Measurements from ENCODE around the gene CNEP1R1. TPM values are rescaled to one million over a fixed set of nuclear protein-coding genes. Genes with fewer than 3 reads are reported as not detected.
A peak's percentile ranks its signal among the peaks of the same experiment; 100 is the strongest.

Gene CNEP1R1
- total and polyA plus RNA-seq, 2 experiments from 2014 or later = 14.4 to 24.3 TPM

- Histone ChIP-seq H3K4me1 (ENCODE audit: low read depth) (no peaks in the 10 kb centered on the region), H3K9me3 (ENCODE audit: low read depth) (no peaks in the 10 kb centered on the region), H3K4me3 (no peak overlapping the region), H3K36me3 (peaks cover 22% of the 10 kb centered on the region), H3K27me3 (no peaks in the 10 kb centered on the region), H3K27ac (no peak overlapping the region)
- TF ChIP-seq, protein P1, sequence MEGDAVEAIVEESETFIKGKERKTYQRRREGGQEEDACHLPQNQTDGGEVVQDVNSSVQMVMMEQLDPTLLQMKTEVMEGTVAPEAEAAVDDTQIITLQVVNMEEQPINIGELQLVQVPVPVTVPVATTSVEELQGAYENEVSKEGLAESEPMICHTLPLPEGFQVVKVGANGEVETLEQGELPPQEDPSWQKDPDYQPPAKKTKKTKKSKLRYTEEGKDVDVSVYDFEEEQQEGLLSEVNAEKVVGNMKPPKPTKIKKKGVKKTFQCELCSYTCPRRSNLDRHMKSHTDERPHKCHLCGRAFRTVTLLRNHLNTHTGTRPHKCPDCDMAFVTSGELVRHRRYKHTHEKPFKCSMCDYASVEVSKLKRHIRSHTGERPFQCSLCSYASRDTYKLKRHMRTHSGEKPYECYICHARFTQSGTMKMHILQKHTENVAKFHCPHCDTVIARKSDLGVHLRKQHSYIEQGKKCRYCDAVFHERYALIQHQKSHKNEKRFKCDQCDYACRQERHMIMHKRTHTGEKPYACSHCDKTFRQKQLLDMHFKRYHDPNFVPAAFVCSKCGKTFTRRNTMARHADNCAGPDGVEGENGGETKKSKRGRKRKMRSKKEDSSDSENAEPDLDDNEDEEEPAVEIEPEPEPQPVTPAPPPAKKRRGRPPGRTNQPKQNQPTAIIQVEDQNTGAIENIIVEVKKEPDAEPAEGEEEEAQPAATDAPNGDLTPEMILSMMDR (IDR thresholded peaks at IDR 0.05; ENCODE audit: low read depth, low read length) = no peak
- DNase-seq (ENCODE audit: low read depth in 1 of 2, low spot score in 1 of 2) = no peak
Observed at GRCh38 chr16:50035468-50035992, 10.5 kb downstream of the CNEP1R1 start.

DNA sequence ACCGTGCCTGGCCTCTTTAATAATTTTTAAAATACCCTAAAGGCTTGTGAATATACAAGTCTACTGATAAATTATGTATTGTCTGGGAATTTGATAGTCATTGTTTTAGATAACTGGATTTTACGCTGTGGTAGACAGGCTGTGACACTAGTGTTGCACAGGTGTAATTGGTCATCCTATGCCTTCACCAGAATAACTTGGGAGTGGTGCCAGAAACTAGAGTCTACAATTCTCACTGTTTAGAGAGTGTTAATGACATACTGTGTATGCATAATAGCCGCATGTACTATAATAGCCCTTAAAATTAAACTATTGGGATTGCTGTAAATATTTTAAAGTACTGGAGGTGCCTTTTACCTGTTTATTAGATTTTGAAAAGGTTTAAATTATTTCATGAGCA, 11.4 kb downstream of the CNEP1R1 start:
- H3K9me3 ChIP-seq (ENCODE audit: low read depth) = no peaks in the 10 kb centered on the region
- DNase-seq (ENCODE audit: low read depth in 1 of 2, low spot score in 1 of 2) = no peak
- no peak overlapping the region for H3K4me3 ChIP-seq
- H3K4me1 ChIP-seq (ENCODE audit: low read depth) = no peaks in the 10 kb centered on the region
- H3K27ac ChIP-seq = no peak overlapping the region
- TF ChIP-seq, protein P1 (IDR thresholded peaks at IDR 0.05; ENCODE audit: low read depth, low read length) = no peak
- H3K27me3 ChIP-seq = no peaks in the 10 kb centered on the region
- peaks cover 17% of the 10 kb centered on the region for H3K36me3 ChIP-seq

GRCh38 chr16:50037662-50038220, 12.7 kb downstream of the CNEP1R1 start:
- Histone ChIP-seq H3K4me3 (no peak overlapping the region), H3K27me3 (no peaks in the 10 kb centered on the region), H3K4me1 (ENCODE audit: low read depth) (no peaks in the 10 kb centered on the region), H3K27ac (no peak overlapping the region), H3K9me3 (ENCODE audit: low read depth) (no peaks in the 10 kb centered on the region), H3K36me3 (peaks cover 9% of the 10 kb centered on the region)
- TF ChIP-seq, protein P1 (IDR thresholded peaks at IDR 0.05; ENCODE audit: low read depth, low read length) = no peak
- peak in 1 of 2 donors; percentile 72 for DNase-seq (ENCODE audit: low read depth in 1 of 2, low spot score in 1 of 2)

GRCh38 chr16:50038286-50038685, 13.3 kb downstream of the CNEP1R1 start:
- DNase-seq (ENCODE audit: low read depth in 1 of 2, low spot score in 1 of 2) = peak in 1 of 2 donors; percentile 12
- Histone ChIP-seq H3K27ac (no peak overlapping the region), H3K9me3 (ENCODE audit: low read depth) (no peaks in the 10 kb centered on the region), H3K27me3 (no peaks in the 10 kb centered on the region), H3K36me3 (peaks cover 9% of the 10 kb centered on the region), H3K4me1 (ENCODE audit: low read depth) (no peaks in the 10 kb centered on the region), H3K4me3 (no peak overlapping the region)
- TF ChIP-seq, protein P1 (IDR thresholded peaks at IDR 0.05; ENCODE audit: low read depth, low read length) = no peak

DNA sequence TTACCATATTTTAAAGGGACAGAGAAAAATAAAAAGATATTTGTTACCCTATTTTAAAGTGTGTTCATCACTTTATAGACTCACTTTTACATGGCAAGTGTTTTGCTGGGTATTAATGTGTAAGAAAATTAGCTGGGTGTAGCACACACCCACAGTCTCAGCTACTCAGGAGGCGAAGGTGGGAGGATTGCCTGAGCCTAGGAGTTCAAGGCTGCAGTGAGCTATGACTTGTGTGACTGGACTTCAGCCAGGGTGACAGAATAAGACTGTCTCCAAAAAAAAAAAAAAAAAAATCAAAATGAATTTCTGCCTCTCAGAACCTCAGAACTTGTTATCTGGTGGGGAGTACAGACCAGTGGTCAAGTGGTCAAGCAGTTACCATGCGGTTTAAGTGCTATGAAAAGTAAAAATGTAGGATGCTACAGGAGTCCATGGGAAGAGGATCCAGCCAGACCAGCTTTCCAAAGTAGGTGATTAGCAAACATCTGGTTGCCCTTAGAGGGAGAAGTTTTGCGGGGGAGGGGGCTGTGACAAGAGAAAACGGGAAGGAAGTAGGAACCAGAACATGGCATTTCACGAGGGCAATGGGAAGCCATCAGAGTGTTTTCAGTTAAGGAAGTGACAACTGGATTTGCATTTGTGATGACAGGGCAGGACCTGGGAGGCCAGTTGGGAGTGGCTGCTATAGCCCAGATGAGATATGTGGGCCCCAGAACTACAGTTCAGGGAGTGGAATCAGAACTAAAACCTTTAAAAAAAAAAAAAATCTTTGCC, 13.9 kb downstream of the CNEP1R1 start:
- no peaks in the 10 kb centered on the region for H3K4me1 ChIP-seq (ENCODE audit: low read depth)
- no peak overlapping the region for H3K27ac ChIP-seq
- H3K36me3 ChIP-seq = peaks cover 6% of the 10 kb centered on the region
- H3K9me3 ChIP-seq (ENCODE audit: low read depth) = no peaks in the 10 kb centered on the region
- H3K4me3 ChIP-seq = no peak overlapping the region
- DNase-seq (ENCODE audit: low read depth in 1 of 2, low spot score in 1 of 2) = peak in 1 of 2 donors; percentile 7
- H3K27me3 ChIP-seq = no peaks in the 10 kb centered on the region
- TF ChIP-seq, protein P1 (IDR thresholded peaks at IDR 0.05; ENCODE audit: low read depth, low read length) = no peak

Data from cardiac muscle cell (in vitro differentiated cells and primary cell).